Cardiac fibroblast (primary cell): ENCODE results near the gene UST.
"Not testable (repeated sequence)": the region's sequence is repeated elsewhere in the genome, so short reads cannot be mapped to it uniquely, and the experiment has no call there.

Source experiments
- DNase-seq, 2 donors: peaks; one replicate each; pipeline versions ENCODE4 v3.0.0 to v3.0.0-alpha.2; 2010; ENCODE audit warnings: low read depth in 2 of 2
- H3K4me3 ChIP-seq, 2 donors: replicated peaks in 1 of 2; 1 replicate in 1 of 2; 2 replicates in 1 of 2; pipeline ENCODE4 v1.5.1; 2011; ENCODE audit warnings: low read depth in 2 of 2, low read length in 2 of 2, mild to moderate bottlenecking in 2 of 2, moderate library complexity in 1 of 2
- CTCF ChIP-seq: IDR thresholded peaks from one replicate; pipeline ENCODE4 v1.5.1; 2011; ENCODE audit warnings: low read depth, mild to moderate bottlenecking, low read length, inconsistent platforms

The UST gene

GRCh38 chr6:148757944-148758480 lies 11.2 kb downstream of the UST start:
- TF ChIP-seq CTCF = no peak
- no peak for DNase-seq
- H3K4me3 ChIP-seq = no peak overlapping the region

GRCh38 chr6:148758492-148758891 lies 11.7 kb downstream of the UST start:
- no peak for TF ChIP-seq CTCF
- DNase-seq = peak in 1 of 2 donors; percentile 23

GRCh38 chr6:148760258-148760534 lies 13.4 kb downstream of the UST start:
- H3K4me3 ChIP-seq = no peak overlapping the region
- TF ChIP-seq CTCF = no peak
- no peak for DNase-seq

More at GRCh38 chr6:148758492-148758891, 11.7 kb downstream of the UST start:
- no peak overlapping the region for H3K4me3 ChIP-seq

GRCh38 chr6:148760568-148761526 lies 14.0 kb downstream of the UST start:
- TF ChIP-seq CTCF = no peak
- peak; percentile 93 to 95 for DNase-seq
- H3K4me3 ChIP-seq = peak overlapping the region; percentile 30 to 42

GRCh38 chr6:148761527-148762011 lies 14.7 kb downstream of the UST start:
- H3K4me3 ChIP-seq = peak overlapping the region; percentile 16 to 30
- no peak for TF ChIP-seq CTCF
- peak; percentile 30 for DNase-seq

- no peak overlapping the region for H3K4me3 ChIP-seq
- no peak for TF ChIP-seq CTCF
These were observed 15.4 kb downstream of the UST start for GRCh38 chr6:148762231-148762630.

GRCh38 chr6:148764259-148765020 lies 17.6 kb downstream of the UST start:
- H3K4me3 ChIP-seq, DNase-seq: not testable (repeated sequence)

More at GRCh38 chr6:148762231-148762630, 15.4 kb downstream of the UST start:
- no peak for DNase-seq
